Stimulated activated CD8-positive, alpha-beta memory T cell treated with anti-CD3 and anti-CD28 coated beads, Interleukin-4, amount 100 ng/mL, for 1 hour (primary cell): ENCODE data around the gene CHN1.

Source experiments
- DNase-seq, 2 donors: peaks; one replicate each; pipeline ENCODE4 v3.0.0-alpha.2; 2020; ENCODE audit warnings: low read depth in 2 of 2, low spot score in 1 of 2

The CHN1 gene

GRCh38 chr2:174972924-174973323, 32.3 kb downstream of the CHN1 start:
- DNase-seq, result no peak

- no peak for DNase-seq
These were observed 33.1 kb downstream of the CHN1 start for GRCh38 chr2:174971868-174972781.

DNA sequence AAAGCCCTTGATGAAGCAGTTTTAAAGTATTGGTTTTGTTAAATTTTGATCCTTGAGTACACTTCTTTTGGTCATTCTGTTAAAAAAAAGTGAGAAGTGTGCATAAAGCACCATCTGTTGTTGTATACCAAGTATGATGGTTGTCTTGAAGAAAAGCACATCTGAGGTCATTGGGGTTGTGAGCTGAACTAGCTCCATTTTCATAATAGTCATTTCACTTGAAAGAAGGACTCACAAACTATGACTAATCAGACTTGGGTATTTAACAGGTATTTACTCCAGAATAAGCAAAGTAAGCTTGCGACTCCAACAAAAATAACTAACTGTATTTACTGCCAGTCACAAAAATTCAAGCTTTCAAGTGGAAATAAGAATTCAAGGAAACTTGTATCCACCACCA, 35.1 kb downstream of the CHN1 start:
- DNase-seq, result no peak

DNA sequence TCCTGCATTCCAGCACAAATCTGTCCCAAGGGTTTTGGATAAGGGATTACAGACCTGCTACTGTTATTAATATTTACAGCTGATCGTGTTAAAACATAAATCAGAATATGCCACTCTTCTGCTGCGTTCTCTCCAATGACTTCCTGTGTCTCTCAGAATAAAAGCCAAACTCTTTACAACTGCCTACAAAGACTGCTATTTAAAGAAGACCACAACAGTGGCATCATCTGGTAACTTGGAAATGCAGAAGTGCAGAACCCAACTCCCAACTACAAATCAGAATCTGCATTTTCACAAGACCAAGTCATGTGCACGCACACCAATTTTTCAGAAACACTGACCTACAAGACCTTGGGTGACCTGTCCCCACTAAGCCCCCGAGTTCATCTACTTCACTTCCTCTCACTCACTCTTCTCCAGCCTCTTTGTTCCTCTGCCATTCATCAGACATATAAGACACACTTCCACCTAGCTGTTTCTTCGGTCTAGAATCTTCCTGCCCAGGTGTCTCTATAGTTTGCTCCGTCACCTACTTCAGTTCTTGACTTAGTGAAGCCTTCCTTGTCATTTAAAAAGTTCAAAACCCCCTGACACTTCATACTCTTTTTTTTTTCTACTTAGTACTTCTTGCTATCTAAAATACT, 36.0 kb downstream of the CHN1 start:
- no peak for DNase-seq

DNA sequence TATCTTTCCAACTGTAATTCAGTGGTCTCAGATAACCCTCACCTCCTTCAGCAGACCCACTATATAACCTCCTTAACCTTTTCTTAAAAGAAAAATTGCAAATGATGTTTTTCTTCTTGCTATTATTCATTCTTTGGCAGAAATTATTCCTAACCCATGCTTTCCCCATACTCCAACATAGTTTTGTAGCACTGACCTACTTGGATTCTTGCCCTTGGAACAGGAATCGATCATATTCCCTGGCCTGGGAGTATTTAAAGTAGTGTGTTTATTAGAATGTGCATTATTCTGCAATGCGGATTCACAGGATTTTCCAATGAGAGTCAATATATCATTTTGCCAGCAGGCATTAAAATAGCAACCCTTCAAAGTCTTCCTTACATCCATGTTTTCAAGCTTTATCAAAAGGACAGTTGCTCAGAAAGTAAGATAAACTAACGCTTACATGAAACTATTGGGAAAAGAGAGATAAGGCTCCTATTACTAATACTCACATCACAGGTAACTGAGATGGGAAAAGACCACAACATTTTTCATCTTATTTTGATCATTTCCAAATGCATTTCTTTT, 37.4 kb downstream of the CHN1 start:
- DNase-seq, result no peak

DNA sequence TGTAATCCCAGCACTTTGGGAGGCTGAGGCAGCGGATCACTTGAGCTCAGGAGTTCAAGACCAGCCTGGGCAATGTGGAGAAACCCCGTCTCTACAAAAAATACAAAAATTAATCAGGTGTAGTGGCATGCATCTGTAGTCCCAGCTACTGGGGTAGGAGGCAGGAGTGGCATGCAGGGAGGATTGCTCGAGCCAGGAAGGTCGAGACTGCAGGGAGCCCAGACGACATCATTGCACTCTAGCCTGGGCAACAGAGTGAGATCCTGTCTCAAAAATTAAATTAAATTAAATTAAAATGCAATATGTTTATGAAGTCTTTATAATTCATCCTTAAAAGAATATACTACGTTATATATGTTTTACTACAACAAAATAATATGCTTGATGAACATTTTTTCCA, 38.1 kb downstream of the CHN1 start:
- DNase-seq, result no peak

DNA sequence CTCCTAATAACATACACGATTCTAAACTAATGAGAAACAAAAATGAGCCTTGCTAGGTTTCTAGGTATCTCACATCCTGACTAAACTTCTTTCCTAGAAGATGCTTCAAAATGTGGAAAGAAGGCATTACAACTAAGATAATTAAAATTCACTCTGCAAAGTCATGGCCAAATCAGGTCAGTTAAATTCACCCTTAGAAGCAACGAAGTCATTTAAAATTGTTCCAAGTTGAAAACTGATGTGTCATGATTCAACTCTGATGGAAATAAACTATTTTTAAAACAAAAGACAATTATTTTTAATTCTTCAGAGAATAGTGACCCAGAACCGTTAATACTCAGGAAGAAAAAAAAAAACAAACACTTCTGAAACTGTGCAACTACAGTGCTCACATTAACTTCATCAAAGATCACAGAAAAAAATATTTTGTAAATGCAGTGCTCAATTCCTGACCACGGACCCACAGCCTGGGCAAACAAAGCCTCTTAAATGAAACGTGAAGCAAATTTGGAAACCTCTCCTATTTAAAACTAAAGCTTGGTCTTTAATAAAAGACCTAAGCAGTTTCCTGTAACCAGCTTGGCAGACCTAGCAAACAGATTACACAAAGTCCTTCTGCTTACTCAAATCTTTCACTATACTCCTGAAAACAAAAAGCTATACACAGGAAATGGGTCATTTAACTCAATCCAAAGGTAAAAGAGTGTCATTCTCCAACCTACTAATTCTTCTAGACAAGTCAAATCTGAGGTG, 39.0 kb downstream of the CHN1 start:
- no peak for DNase-seq

GRCh38 chr2:174965551-174965950, 39.6 kb downstream of the CHN1 start:
- DNase-seq, result no peak

DNA sequence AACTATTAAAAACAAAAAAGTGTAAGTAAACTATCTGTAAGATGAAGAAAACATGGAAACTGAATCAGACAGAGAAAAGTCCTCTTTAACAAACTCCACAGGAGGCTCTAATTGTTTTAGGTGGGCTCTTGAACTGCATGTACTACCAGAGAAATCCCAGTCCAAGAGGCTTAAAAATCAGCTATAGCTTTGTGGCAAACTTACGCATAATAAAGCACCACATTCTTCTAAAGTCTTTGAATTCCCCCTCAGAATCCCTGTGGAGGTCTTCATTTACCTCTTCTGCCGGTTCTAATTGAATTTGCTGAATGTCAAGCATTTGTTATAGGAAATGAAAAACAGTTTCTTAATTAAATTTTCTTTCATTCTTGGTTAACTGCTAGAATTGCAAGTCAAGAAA, 40.8 kb downstream of the CHN1 start:
- DNase-seq, result no peak

DNA sequence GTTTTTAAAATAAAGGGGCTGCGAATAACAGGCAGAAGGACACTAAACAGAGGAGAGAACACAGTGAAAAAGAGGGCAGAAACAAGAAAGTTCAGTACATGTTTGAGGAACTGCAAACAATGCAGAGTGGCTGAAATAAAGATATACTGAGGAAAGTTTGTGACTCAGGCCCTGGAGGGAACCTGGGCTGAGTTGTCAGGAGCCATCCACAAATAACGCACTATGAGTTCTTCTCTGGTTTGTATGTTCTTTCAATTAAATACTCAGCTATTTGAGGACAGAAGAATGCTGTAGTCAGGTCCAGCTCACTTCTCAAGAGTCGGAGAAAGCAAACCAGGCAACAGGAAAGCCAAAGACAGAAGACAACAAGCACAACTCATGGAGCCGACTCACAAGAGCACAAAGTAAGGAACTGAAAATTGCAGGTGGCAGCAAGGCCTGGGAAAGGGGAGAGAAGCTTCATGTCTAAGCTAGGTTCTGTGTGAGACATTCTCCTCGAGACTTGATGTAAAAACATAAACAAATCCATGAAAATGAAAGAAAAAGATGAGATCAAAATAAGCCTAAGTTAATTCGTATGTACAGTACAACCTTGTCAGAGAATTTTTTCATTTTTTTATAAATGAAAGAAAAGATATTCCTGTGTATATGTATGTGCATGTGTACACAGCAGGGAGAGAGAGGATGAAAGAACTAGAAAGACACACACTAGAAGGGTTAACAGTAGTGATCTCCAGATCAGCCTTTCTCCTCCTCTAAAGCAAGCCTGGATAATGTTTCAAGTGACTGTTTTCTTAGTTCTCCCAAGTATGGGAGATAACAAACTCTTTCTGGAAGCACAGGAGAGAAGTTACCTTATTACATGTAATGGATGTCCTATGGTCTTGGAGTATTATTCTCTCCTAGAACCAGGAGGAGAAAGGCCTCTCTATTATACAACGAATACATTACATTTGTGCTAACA, 41.5 kb downstream of the CHN1 start:
- DNase-seq, result no peak

DNA sequence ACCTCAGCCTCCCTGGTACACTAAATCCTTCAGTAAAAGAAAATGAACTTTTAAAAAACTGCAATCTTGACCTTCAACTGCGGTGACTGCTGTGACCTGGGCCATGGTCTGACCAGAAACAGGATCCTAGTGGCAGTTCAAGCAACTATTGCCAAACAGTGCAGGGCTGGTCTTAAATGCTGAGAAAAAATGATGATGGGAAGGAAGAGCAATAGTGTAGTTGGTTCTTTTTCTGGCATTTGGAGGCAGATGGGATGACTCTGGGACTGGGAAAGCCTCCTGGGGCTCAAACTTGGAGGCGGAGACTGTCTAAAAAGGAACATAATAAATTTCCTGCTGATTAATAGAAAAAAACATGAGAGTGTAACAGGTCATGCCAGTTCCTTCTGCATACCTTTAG, 45.4 kb downstream of the CHN1 start:
- no peak for DNase-seq

GRCh38 chr2:174957050-174957449, 48.1 kb downstream of the CHN1 start:
- no peak for DNase-seq

- DNase-seq, result no peak
These were observed 52.6 kb downstream of the CHN1 start for GRCh38 chr2:174952607-174953006.

GRCh38 chr2:174951745-174952144, 53.4 kb downstream of the CHN1 start:
- no peak for DNase-seq

DNA sequence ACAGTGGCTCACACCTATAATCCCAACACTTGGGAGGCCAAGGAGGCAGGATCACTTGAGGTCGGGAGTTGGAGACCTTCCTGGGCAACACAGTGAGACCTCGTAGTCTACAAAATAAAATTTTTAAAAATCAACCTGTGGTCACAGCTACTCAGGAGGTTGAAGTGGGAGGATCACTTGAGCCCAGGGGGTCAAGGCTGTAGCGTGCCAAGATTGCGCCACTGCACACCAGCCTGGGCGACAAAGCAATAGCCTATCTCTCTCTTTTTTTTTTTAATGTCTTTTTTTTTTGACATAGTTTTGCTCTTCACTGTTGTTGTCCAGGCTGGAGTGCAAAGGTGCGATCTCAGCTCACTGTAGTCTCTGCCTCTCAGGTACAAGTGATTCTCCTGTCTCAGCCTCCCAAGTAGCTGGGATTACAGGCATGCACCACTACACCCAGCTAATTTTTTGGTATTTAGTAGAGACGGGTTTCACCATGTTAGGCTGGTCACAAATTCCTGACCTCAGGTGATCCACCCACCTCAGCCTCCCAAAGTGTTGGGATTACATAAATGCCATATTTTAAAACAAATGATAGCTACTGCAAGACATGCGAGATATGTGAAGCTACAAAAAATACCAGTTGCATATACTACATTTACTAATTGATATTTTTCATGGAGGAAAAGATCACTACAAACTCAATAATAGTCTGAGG, 55.0 kb downstream of the CHN1 start:
- no peak for DNase-seq

DNA sequence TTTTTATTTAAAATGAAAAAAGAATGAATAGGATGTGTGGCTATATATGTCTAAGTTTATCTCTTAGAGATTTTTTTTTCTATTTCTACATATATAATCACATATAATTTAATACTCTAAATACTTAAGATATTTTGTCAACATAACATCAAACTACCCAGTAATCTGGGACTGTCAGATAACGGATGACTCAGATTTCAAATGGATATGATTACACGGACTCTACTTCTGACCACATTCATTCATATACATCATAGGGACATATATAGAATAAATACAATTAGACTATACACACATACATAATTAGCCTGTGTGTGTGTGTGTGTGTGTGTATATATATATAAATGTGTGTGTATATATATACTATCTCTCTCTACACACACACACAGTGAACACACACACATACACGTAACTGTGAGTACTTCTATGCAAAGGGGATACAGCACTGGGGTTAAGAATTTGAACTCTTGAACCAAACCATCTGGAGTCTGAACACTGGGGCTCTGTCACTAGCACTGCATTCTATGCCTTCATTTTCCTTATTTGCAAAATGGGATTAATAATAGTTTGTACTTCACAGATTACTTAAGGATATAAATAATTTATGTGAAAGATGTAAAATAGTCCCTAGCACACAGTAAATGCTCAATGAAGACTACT, 59.5 kb downstream of the CHN1 start:
- DNase-seq, result no peak

DNA sequence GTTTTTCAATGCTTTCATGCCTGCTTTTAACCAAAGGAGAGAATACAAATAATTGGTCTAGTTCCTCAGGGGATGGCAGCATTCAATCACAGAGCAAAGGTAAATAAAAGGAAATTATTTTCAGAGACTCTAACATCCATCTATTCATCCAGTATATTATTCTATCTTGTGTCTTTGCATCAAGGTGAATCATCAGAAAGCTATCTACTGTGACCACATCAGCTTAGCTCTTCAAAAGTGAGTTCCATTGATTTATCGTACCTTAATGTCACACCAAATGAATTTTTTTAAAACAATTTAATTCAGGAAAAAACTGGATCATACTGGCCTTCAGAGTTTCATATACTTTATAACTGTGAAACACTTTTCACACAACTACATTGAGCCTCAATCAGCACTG, 66.1 kb downstream of the CHN1 start:
- DNase-seq, result no peak

DNA sequence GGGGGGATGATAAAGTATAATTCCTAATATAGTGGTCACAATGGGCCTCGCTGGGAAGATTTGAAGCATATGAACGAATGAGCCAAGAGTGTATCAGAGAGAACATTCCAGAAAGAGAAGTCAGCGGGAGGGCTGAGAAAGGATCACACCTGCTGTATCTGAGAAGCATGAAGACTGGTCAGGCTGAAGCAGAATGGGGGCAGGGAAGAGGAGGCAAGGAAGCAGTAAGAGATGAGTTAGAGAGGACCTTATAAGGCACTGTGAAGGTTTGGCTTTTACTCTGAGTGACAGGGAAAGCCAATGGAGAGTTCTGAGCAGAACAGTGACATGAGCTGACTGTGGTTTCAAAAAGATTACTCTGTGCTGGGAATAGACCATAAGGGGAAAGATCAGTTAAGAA, 73.5 kb downstream of the CHN1 start:
- no peak for DNase-seq

- no peak for DNase-seq
These were observed 75.4 kb downstream of the CHN1 start for GRCh38 chr2:174929786-174930185.
